Pulmonary artery endothelial cell (primary cell): Measurements from ENCODE around the gene PWWP2B. TPM values are rescaled to one million over a fixed set of nuclear protein-coding genes. Genes with fewer than 3 reads are reported as not detected.

Experiments
- DNase-seq: peaks from one replicate; pipeline ENCODE4 v3.0.0-alpha.2; 2011; ENCODE audit warnings: low read depth, low spot score
- total RNA-seq: library from RNA; depleted of rRNA; stranded (reverse); fragments of >200 nt; gene quantifications from 2 replicates; pipeline ENCODE4 v1.2.3, GENCODE V29; 2014

Gene PWWP2B
- total RNA-seq, 1 donor from 2014 or later = 15.6 TPM

GRCh38 chr10:132417957-132418441, 21.0 kb downstream of the PWWP2B start:
- no peak for DNase-seq

- DNase-seq = no peak
These were observed 21.8 kb downstream of the PWWP2B start for GRCh38 chr10:132418527-132419416.

GRCh38 chr10:132419538-132420468, 22.8 kb downstream of the PWWP2B start:
- no peak for DNase-seq

GRCh38 chr10:132420469-132420980, 23.5 kb downstream of the PWWP2B start:
- no peak for DNase-seq

- DNase-seq = no peak
These were observed 24.2 kb downstream of the PWWP2B start for GRCh38 chr10:132420981-132421846.

- DNase-seq = no peak
These were observed 25.1 kb downstream of the PWWP2B start for GRCh38 chr10:132421847-132422751.

GRCh38 chr10:132422903-132423825, 26.2 kb downstream of the PWWP2B start:
- no peak for DNase-seq

- DNase-seq = no peak
These were observed 27.2 kb downstream of the PWWP2B start for GRCh38 chr10:132423966-132424861.

GRCh38 chr10:132425029-132425756, 28.2 kb downstream of the PWWP2B start:
- no peak for DNase-seq

GRCh38 chr10:132425757-132426155, 28.8 kb downstream of the PWWP2B start:
- no peak for DNase-seq

GRCh38 chr10:132427006-132427771, 30.2 kb downstream of the PWWP2B start:
- DNase-seq = no peak

GRCh38 chr10:132427939-132428367, 31.0 kb downstream of the PWWP2B start:
- no peak for DNase-seq

GRCh38 chr10:132428486-132428995, 31.5 kb downstream of the PWWP2B start:
- no peak for DNase-seq

GRCh38 chr10:132429281-132430230, 32.6 kb downstream of the PWWP2B start:
- no peak for DNase-seq
